Kasumi-1 (cell line): ENCODE measurements around the gene PRPH2.
A peak's percentile ranks its signal among the peaks of the same experiment; 100 is the strongest.
"Not testable (repeated sequence)": the region's sequence is repeated elsewhere in the genome, so short reads cannot be mapped to it uniquely, and the experiment has no call there.

Source experiments
- DNase-seq, 2 experiments: peaks; one replicate each; lab custom pipeline; 2025; lab: John Stamatoyannopoulos, UW

PRPH2 gene

DNA sequence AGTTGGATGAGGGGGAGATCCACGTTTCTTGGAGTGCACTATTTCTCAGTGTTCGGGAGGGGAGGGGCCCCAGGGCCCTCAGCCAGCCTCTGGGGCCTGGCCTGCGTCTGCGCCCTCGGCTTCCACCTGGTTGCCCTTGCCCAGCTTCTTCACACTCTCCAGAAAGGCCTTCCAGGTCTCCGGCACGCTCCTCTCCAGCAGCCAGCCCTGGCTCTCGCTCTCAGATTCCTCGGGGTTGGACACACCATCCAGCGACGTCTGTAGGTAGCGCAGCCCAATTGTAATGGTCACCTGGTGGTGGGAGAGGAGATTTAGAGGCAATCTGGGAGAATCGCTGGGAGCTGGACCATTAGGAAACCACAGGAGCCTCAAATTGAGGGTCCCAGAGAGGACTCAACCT, 24.2 kb downstream of the PRPH2 start:
- DNase-seq, result no peak

DNA sequence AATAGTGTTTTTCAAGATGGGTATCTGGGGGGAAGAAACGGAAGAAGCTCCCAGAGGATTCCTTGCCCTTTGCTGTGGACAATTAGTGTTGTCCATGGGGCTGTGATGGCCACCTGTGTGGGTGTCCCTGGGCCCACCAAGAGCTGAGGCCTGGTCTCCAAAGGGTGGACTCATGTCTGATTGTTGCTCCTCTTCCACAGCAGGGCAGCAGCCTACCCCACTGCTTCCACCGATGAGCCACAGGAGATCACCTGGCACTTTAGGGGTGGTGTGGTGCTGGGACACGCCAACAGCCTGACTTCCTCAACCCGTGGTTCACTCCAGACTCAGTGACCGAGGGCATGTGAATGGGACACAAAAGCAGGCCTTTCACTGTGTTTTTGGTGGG, 25.1 kb downstream of the PRPH2 start:
- no peak for DNase-seq

DNA sequence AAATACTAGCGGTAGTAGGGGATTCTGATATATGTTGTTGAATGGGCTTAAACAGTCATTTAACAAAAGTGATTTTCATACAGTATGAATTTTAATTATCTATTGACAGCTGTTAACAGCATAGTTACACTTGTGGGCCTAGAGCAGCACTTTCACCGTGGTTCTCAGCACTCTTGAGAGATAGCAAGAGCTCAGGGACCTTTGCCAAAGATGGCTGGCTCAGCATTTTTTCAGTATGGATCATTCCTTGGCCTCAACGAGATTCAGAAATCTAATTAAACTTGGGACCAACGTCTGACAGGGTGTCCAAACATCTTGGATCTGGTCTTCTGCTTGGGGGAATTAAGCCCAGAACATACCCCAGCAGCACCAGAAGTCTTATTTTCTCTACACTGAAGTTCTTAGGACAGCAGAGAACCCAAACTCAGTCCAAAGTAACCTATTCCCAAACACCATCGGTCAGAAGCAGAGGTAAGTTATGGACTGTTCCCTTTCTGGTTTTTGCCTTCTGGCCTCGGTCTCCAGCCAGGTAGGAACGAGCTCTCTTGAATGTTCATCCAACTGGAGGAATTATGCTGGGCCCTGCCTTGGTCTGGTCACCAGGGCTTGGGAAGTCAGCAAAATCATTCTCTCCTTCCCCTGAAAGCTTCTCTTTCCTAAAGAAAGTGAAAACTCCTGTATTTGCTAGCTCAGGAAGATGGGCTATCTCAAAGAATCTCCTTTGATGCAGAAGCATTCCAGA, 25.7 kb downstream of the PRPH2 start:
- no peak for DNase-seq

DNA sequence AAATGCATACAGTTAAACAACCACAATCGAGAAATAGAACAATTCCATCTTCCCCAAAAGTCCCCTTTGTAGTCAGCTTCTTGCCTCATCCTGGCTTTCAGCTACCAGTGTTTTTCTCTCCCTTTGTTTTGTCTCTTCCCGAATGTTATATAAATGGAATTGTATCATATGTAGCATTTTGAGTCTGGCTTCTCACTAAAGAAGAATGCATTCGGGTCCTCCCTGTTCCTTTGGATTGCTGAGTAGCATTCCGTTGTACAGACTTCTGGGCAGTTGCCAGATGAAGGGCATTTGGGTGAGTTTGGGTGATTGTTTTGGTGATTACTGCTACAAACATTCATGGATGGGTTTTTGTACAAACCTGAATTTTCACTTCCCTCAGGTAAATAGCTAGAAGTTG, 27.8 kb downstream of the PRPH2 start:
- no peak for DNase-seq

DNA sequence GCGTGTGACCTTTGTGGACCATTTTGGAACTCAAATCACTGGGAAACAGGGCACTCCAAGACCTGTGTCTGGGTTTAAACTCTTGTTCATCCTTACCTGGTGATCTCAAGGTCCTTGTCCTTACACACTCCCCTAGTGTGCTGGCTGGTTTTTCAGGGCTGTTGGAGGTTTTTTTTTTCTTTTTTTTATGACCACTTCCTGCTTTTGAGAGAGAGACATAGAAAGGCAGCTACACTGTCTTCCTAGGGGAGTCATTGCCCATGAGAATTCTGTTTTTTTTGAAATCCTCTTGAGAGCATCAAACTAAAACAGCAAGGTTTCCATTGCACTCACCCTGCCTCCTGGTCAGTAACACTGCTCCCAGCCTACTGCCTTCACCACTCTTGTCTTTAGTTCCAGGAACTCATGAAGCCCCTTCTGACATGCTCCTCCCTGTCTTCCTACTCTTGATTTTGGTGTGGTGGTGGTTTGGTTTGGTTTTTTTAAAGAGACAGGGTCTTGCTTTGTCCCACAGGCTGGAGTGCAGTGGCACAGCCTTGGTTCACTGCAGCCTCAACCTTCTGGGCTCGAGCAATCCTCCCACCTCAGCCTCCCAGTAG, 28.6 kb downstream of the PRPH2 start:
- DNase-seq, result peak in 1 of 2 experiments; percentile 5

DNA sequence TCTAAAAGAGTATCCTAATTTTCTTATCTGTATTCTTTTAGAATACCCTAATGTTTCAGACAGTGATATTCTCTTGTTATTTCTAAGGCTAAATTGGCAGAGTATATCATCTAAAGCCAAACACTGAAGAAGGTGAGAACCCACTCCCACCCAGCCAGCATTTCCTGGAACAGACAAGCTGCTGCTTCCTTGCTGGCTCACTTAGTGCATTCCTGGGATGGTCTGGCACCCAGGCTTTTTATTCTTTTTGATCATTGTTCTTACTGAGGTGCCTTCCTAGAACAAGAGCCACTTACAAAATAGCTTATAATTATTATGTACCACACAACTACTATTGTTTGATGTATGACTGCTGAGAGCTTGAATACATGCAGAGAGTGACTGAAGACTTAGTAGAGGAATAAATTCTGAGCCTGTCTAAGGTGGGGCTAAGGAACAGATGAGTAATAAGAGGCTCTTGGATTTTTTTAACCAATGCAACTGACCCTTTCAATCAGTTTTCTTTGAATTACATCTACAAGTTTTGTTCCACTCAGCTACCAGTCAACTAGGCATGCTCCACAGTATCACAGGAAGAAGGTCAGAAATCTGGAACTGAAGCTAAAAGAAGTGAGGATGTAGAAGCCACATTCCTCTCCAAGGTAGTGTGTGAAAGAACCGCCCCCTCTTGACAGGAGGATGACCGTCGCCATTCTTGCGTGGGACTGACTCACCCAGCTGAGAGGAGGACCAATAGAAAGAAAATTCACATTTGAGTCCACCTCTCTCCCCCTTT, 30.1 kb downstream of the PRPH2 start:
- no peak for DNase-seq

DNA sequence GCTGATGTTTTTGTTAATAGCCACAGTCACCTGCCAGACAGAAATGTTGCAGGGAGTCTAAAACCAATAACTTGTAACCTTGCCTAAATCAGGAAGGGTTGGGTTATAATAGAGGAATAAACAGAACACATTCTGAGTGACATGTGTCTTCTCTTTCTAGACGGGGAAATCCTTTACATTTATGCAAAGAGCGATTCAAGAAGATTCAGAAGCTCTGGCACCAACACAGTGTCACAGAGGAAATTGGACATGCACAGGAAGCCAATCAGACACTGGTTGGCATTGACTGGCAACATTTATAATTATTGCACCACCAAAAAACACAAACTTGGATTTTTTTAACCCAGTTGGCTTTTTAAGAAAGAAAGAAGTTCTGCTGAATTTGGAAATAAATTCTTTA, 31.5 kb downstream of the PRPH2 start:
- DNase-seq, result no peak

DNA sequence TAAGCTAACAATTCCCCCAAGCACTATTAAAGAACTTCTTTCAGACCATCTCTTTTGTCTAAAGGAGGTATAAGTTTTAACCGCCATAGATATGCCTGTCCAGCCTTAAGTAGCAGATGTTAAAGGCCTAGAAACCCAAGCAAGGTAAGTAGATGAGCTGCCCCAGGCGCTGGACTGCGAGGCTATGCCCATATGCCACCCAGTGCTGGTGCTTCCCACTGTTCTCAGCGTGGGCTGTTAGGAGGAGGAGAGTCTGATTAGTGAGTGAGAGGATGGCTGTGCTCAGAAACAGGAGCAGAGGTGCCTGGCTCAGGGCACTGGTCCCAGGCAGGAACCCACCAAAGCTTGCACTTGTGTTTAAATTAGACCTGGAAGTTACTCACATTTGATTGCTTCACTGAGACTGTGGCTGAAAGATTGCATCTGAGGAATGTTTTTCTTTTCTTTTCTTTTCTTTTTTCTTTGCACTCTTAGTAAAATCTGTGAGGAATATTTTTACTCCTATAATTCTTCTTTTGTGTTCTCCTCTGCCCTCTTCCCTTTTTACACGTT, 32.2 kb downstream of the PRPH2 start:
- DNase-seq, result no peak

DNA sequence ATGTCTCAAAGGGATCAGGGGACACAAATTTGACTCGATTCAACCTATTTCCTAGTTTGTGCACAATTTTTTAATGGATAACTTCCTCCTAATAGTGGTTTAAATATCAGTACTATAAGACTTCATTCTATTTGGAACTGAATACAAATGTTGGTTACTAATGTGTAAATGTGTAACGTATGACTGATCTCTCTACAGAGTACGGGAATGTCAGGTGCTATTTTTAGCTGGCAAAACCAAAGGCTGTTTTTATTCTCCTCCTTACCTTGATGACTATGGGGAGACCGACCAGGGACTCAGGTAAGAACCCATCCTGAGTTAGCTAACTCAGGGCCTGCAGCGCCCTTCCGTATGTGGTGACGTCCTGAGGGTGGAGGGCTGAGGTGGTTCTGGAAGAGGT, 33.0 kb downstream of the PRPH2 start:
- DNase-seq, result no peak

DNA sequence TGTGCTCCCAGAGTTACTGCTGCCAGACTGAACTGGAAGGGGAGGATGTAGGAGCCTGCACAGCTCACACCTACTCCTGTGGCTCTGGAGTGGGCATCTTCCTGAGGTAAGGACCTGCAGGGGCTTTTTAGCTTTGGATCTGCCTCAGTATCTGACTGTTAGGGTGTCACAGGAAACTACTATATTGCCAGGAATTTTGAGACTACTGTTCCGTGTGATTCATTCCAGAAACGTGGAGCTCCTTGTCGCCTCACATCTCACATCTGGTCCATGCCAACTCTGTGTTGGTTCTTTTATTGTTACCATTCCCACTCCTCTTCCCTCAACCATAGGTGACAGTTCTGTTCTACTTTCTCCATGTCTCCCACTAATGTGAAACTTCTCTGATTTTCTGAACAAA, 34.1 kb downstream of the PRPH2 start:
- DNase-seq, result no peak

DNA sequence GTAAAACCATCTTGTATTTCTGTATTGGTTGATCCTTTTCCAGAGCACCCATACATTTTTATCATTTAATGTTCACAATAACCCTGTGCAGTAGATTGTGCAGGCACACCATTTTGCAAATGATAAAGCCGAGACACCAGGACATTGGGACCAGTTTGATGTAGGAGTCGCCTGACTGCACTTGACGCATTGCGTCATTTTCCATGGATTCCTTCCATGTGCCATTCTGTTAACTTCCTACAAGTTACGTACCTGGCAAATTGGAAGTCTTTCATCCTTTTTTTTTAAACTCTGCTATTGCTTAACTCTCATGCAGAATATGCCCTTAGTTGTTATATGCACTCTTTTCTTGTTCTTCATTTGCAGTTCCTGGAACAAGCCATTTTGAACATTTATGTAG, 43.0 kb downstream of the PRPH2 start:
- DNase-seq, result no peak

DNA sequence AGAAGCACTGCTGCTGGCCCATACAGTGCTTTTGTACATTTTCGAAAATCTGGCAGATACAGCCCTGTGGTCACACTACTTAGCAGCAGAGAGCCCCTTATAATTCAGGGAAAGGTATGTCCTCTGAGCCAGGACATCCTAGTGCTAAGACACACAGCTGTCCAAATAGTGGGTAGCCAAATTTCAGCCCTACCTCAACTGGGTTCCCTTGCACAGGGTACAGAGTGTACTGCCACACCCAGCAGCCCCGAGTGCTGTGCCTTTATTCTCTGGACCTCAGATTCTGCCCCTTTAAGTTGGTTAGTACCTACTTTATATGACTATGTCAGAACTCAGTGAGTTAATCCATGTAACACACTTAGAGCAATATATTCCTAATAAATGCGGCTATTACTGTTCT, 47.6 kb downstream of the PRPH2 start:
- DNase-seq, result no peak

DNA sequence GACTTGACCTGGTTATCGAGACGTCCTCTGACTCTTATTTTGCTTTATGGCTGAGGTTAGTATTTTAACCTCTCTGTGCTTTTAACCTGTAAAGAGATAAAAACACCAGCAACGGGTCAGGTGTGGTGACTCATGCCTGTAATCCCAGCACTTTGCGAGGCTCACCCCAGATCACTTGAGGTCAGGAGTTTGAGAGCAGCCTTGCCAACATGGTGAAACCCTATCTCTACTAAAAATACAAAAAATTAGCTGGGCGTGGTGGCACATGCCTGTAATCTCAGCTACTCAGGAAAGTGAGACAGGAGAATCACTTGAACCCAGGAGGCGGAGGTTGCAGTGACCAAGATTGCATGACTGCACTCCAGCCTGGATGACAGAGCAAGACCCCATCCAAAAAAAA, 48.0 kb downstream of the PRPH2 start:
- DNase-seq, result not testable (repeated sequence)

DNA sequence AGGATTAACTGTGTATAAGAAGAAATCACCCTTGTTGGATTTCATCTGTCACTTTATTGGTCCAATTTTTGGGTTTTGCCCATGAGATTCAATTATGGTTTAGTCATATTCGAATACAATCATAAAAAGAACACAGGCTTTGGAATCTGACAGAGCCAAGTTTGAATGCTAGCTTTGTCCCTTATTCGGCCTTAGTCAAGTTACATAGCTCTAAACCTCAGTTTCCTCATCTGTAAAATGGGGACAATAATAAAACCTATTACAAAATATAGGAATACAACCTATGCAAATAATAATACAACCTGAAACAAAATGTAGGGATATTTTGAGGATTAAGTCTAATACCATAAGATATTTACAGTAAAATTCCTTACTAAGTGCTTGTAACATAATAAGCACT, 57.7 kb downstream of the PRPH2 start:
- no peak for DNase-seq

DNA sequence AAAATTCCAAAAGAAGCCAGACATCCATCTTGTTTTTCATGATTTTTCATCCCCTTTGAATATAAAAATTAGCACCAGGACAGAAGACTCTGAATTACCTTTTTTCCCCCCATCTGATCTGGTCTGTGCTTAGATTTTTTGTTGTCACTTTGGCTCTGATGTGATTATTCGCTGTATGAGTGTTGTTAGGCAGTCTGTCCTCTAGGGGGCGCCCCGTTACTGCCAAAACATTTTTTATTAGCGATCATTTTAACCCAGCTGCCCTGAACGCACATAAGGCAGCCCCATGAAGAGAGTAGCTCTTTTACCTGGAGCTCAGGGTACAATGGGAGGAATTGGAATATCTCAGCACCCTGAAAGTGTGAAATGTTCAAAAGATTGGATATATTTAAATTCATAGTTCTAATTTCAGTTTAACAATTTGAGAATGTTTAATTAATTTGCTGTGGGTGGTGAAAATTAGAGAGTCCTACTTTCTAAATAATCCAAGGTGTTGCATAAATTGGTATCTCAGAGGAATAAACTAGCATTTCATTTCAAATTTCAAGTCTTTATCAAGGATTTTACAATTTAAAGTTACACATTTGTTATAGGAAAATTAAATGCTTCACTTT, 60.8 kb downstream of the PRPH2 start:
- DNase-seq, result peak; percentile 78 to 91

DNA sequence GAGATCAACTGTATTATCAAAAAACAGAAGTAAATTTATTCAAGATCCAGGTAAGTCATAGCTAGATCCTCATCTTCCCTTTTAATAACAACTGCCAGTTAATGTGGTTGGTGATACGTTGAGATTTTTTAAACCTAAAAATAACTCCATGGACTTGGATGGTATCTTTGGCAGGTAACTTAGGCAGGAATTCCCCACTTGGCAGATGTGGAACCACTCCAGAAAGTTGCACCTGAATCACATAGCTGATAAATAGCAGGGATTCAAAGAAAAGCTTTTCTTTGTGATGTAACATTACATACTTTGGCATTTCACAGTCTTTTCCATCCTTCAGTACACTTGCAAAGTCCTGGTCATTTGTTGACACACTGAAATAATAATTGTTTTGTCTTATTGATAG, 62.6 kb downstream of the PRPH2 start:
- DNase-seq, result no peak

DNA sequence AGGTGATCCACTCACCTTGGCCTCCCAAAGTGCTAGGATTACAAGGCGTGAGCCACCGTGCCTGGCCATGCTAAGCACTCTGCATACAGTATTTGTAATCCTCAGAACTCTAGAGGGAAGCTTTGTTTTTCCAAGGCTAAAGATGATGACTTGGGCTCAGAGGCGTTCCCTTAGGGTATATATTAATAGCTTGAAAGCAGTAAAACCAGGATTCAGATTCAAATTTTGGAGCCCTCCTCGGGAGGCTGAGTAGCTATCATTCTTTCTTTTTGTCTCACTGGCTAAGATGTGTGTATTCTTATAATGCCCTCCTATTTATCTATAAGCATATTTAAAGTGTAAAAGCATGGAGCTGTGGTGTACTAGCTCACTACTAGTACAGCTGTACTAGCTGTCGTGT, 68.5 kb downstream of the PRPH2 start:
- no peak for DNase-seq

DNA sequence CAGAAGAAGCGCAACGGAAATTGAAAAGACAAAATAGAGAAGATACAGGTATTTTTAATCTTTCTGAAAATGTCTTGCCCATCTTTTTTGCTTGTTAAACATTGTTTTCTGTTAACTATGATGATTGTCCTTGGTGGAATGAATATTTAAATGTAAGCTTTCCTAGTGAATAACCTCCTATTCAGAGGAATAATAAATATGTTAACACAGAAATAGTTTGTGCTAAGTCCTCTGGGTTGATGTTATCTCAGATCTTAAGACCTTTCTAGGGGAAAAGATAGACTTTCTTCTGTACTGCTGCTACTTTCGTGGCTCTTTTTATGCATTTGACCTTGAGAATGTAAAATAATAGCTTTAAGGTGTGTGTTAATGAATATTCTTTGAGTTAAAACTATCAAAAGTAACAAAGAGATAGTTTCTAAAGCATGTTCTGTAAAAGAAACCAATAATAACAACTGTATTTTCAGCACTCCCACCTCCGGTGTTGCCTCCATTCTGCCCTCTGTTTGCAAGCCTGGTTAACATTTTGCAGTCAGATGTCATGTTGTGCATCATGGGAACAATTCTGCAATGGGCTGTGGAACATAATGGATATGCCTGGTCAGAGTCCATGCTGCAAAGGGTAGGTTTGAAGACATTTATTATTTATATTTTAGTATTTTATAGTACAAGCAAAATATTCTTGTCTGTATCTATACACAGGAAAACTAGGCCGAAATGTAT, 70.2 kb downstream of the PRPH2 start:
- DNase-seq, result no peak
